ENCODE measurements around the gene GSTA2. TPM values are rescaled to one million over a fixed set of nuclear protein-coding genes. Genes with fewer than 3 reads are reported as not detected.
A peak's percentile ranks its signal among the peaks of the same experiment; 100 is the strongest.

Gene GSTA2
- total RNA-seq, 2 donors from 2014 or later: 72.0 TPM; not detected in 1

DNA sequence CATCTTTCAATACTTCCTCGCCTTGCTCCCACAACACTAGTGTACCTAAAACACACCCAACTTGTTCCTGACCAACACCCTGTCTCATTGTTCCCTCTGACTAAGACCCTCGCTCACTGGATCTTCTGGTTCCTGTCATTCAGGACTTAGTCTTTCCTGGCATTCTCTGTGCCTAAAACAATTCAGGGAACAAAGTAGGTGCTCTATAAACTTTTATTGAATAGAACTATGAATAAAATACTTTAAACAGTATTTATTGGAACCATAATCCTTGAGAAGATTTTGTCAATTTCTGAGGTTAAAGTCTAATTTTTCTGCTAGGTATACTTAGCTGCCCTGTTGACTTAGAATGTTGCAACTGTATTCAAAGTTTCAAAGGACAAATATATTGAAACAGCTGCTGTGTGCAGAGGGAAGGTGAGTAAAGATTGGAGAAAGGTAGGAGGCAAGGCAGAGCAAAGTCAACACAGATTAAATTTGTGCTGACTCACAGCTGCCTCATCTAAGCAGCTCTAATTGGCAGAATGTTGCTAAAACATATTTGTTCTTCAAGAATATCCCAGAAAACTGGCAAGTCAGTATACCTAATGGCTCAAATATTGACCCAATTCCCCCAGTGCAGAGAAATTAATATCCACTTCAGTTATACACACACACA lies 37.6 kb downstream of the GSTA2 start:
- intact Hi-C loops (cut with DNase I): no loop called here
- Histone ChIP-seq H3K27me3 (replicated peaks; ENCODE audit: insufficient read depth) (no peaks in the 10 kb centered on the region), H3K9me3 (no peaks in the 10 kb centered on the region), H3K4me1 (replicated peaks) (peaks cover 5% of the 10 kb centered on the region), H3K4me3 (no peak overlapping the region), H3K36me3 (no peaks in the 10 kb centered on the region), H3K27ac (peak overlapping the region; percentile 35 to 80)
- whole genome bisulfite sequencing: 59% methylated on average over 2 of the region's 2 CpGs
- TF ChIP-seq POLR2A (IDR thresholded peaks at IDR 0.05) (no peak), POLR2AphosphoS5 (IDR thresholded peaks at IDR 0.05) (peak; percentile 88)
- TF ChIP-seq, protein P1, sequence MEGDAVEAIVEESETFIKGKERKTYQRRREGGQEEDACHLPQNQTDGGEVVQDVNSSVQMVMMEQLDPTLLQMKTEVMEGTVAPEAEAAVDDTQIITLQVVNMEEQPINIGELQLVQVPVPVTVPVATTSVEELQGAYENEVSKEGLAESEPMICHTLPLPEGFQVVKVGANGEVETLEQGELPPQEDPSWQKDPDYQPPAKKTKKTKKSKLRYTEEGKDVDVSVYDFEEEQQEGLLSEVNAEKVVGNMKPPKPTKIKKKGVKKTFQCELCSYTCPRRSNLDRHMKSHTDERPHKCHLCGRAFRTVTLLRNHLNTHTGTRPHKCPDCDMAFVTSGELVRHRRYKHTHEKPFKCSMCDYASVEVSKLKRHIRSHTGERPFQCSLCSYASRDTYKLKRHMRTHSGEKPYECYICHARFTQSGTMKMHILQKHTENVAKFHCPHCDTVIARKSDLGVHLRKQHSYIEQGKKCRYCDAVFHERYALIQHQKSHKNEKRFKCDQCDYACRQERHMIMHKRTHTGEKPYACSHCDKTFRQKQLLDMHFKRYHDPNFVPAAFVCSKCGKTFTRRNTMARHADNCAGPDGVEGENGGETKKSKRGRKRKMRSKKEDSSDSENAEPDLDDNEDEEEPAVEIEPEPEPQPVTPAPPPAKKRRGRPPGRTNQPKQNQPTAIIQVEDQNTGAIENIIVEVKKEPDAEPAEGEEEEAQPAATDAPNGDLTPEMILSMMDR (IDR thresholded peaks at IDR 0.05): peak in 1 of 4 experiments; percentile 13
- DNase-seq (ENCODE audit: low spot score): peak; percentile 65

DNA sequence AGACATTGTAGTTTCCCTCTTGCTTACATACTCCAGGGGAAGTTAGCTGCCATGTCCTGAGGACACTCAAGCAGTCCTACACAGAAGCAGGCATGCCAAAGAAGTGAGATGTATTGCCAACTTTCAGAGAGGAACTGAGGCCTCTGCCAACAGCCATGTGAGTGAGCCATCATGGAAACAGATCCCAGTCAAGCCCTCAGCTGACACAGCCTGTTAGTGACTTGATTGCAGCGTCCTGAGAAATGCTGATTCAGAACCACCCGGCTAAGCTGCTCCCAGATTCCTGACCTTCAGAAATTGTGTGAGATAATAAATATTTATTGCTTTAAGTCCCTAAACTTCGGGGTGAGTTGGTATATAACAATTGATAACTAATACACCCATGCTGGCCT lies 38.1 kb downstream of the GSTA2 start:
- TF ChIP-seq, protein P1 (IDR thresholded peaks at IDR 0.05): no peak
- TF ChIP-seq POLR2AphosphoS5 (IDR thresholded peaks at IDR 0.05): no peak
- TF ChIP-seq POLR2A (IDR thresholded peaks at IDR 0.05): no peak
- DNase-seq (ENCODE audit: low spot score): peak; percentile 49
- intact Hi-C loops (cut with DNase I): no loop called here
- no peaks in the 10 kb centered on the region for H3K9me3 ChIP-seq
- peak overlapping the region; percentile 35 to 80 for H3K27ac ChIP-seq
- peaks cover 5% of the 10 kb centered on the region for H3K4me1 ChIP-seq (replicated peaks)
- no peaks in the 10 kb centered on the region for H3K27me3 ChIP-seq (replicated peaks; ENCODE audit: insufficient read depth)
- no peaks in the 10 kb centered on the region for H3K36me3 ChIP-seq
- 51% methylated on average over 3 of the region's 3 CpGs for WGBS
- no peak overlapping the region for H3K4me3 ChIP-seq

DNA sequence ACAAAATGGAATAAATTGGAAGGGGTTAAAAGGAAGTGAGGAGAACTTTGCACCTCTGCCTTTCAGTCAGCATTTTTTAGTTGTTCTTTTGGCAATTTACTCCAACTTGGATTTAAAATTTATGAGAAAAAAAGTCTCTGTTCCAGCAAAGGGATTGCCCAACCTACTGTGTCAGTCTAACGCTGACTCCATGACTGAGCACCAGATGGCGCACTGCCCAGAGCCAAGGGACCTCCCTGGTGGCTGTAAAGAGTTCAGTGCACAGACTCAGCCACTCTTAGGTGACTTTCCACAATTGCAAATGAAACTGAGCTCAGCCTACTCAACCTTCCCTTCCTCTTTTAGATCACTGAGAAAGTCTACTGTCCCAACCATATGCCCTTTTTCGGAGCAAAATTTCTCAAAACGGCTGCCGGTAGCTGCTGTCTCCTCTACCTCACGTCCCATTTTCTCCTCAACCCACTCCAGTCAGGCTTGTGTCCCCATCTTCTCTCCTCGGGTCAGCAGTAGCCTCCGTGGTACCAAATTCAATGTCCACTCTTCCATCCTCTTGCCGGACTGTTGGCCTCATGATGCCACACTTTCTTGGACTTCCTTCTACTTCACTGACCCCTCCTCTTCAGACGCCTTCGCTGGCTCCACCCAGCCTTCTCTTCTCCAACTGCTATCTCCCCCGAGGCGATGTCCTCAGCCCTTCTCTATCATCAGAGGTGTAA lies 38.7 kb downstream of the GSTA2 start:
- Histone ChIP-seq H3K27me3 (replicated peaks; ENCODE audit: insufficient read depth) (no peaks in the 10 kb centered on the region), H3K9me3 (no peaks in the 10 kb centered on the region), H3K4me3 (no peak overlapping the region), H3K27ac (peak overlapping the region; percentile 35 to 80), H3K36me3 (no peaks in the 10 kb centered on the region), H3K4me1 (replicated peaks) (peaks cover 5% of the 10 kb centered on the region)
- peak; percentile 44 for DNase-seq (ENCODE audit: low spot score)
- WGBS: 79% methylated on average over 13 of the region's 13 CpGs
- intact Hi-C loops (cut with DNase I): no loop called here
- TF ChIP-seq, protein P1 (IDR thresholded peaks at IDR 0.05): peak in 3 of 4 experiments; percentile 19 to 44 (median 20)
- no peak for TF ChIP-seq POLR2AphosphoS5 (IDR thresholded peaks at IDR 0.05)

DNA sequence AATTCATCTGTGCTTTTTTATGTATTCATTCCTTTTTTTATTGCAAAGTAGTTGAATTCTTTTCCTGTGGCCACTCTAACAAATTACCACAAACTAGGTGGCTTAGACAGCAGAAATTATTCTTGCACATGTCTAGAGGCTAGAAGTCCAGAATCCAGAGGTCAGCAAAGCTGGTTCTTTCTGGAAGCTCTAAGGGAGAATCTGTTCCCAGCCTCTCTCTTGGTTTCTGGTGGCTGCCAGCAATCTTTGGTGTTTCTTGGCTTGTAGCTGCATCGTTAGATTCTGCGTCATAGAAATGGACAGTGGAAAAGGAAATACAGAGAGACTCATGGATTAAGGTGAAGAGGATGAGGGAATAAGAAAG lies 39.3 kb downstream of the GSTA2 start:
- WGBS: 23% methylated on average over 2 of the region's 2 CpGs
- peaks cover 5% of the 10 kb centered on the region for H3K4me1 ChIP-seq (replicated peaks)
- H3K27ac ChIP-seq: peak overlapping the region; percentile 35 to 80
- DNase-seq (ENCODE audit: low spot score): no peak
- TF ChIP-seq POLR2A (IDR thresholded peaks at IDR 0.05) (no peak), POLR2AphosphoS5 (IDR thresholded peaks at IDR 0.05) (peak; percentile 37)
- H3K9me3 ChIP-seq: no peaks in the 10 kb centered on the region
- no peaks in the 10 kb centered on the region for H3K36me3 ChIP-seq
- intact Hi-C loops (cut with DNase I): no loop called here
- H3K27me3 ChIP-seq (replicated peaks; ENCODE audit: insufficient read depth): no peaks in the 10 kb centered on the region
- no peak overlapping the region for H3K4me3 ChIP-seq

DNA sequence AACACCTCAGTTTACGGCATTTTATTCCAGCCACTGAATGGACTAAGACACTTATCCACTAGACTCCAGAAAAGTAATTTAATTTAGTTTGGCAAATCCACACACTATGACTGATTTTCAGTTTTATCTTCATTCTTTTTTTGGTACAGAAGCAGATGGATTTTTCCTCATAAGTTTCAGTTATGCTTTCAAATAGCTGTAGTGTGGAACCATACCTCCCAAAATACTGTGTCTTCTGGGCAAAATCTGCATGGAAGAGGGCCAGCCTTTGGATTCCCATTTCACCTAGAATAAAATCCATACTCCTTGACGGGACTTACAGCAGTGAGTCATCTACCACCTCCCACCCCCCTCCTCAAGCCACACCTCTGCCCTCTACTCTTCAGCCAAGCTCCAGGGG lies 43.0 kb downstream of the GSTA2 start:
- 40% methylated on average over 2 of the region's 2 CpGs for WGBS
- Histone ChIP-seq H3K9me3 (no peaks in the 10 kb centered on the region), H3K27me3 (replicated peaks; ENCODE audit: insufficient read depth) (no peaks in the 10 kb centered on the region), H3K27ac (no peak overlapping the region), H3K36me3 (no peaks in the 10 kb centered on the region), H3K4me1 (replicated peaks) (no peaks in the 10 kb centered on the region), H3K4me3 (no peak overlapping the region)
- intact Hi-C loops (cut with DNase I): no loop called here
- no peak for DNase-seq (ENCODE audit: low spot score)
- TF ChIP-seq POLR2A (IDR thresholded peaks at IDR 0.05): no peak
- TF ChIP-seq, protein P1 (IDR thresholded peaks at IDR 0.05): no peak
- no peak for TF ChIP-seq POLR2AphosphoS5 (IDR thresholded peaks at IDR 0.05)

Data from prostate gland (tissue), 2 donors.